ENCODE measurements around the gene NOL11.
"Not testable (repeated sequence)": the region's sequence is repeated elsewhere in the genome, so short reads cannot be mapped to it uniquely, and the experiment has no call there.

Gene NOL11

GRCh38 chr17:67717624-67718324, at the start of gene NOL11:
NOL11 (plus strand) TSS chr17:67717936; CDS start chr17:67717948, 12 bp downstream.
- FAIRE-seq, result no peak

DNA sequence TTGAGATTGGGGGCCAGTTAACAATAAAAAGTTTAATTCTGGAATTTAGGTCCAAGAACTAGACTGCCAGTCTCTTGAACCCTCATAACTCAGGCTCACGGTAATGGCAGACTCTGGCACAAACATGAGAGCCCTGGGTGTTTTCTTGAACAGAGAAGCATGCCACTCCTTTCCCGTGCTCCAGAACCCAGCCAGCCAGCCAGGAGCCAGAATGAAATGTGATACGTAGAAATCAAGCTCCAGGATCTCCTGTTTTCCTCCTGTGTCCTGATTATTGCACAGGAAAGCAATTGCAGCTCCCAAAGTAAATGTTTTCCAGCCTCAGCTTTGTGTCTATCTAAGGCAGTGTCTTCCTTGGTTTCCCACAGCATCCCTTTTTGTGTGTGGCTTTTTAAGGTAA, 46.2 kb upstream of the NOL11 start:
- FAIRE-seq, result no peak

DNA sequence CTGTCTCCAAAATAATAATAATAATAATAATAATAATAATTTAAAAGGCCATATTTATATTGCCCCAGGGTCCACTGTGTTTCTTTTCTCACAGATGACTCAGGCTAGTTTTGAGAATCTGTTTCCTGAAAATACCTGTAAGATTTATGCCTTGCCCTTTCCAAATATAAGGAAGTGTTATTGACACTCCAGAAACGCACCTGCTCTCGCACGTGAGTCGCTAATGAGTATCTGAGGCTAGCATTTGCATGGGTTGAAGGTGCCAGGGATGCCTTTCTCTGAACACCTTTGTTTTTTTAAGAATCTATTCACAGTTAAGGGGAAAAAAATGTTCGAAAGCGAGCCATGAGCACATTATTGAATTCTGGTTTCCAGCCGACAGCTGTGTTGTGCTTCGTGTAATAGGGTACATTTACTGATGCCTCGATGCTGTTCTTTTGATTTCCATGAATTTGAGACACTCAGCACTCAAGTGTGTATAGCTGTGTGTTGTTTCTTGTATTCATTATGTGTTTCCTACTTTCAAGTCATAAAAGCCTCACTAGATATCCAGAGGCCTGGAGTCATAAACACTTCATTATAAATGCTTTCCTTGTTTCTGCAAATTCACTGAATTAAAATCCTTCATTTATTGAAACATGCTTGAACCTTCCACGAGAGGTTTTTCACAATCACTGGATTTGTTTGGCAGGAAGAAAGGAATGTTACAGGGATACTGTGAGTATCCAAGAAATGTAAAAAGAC, 45.0 kb upstream of the NOL11 start:
- no peak for FAIRE-seq

- no peak for FAIRE-seq
Measured at GRCh38 chr17:67675481-67675880, 42.3 kb upstream of the NOL11 start.

DNA sequence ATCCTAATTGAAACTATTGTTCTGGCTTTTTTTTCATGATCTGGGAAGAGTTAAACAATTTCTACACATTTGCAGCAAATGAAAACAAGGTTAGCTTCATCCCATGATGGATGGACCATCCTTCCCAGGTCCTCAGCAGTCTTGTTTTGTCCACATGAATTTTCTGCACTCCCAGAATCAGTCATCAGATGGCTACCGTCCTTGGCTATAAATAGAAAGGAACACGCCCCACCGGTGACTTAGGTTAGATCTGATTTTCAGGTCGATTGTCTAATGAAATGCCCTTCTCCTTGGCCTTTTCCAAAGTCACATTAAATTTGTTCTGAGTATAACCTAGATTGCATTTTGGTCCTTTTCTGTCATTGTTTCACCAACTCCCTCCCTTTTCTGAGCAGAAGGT, 41.4 kb upstream of the NOL11 start:
- no peak for FAIRE-seq

- no peak for FAIRE-seq
Measured at GRCh38 chr17:67678414-67678813, 39.3 kb upstream of the NOL11 start.

DNA sequence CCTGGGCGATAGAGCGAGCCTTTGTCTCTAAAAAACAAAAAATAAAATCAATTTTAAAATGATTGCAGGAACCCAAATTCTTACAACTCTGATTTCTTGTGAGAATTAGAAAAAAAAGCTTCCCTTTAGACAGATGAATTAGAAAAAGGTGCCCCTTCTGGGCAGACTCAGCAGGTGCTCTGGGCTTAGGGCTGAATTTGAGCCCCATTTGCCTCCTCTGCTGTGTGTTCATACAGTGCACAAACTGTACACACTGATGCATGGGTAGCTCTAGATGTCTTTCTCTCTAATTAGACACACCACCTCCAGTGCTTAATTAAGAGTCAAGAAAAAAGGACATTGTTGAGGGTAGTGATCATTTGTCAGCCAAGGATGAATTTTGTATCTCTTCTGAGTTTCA, 38.5 kb upstream of the NOL11 start:
- no peak for FAIRE-seq

DNA sequence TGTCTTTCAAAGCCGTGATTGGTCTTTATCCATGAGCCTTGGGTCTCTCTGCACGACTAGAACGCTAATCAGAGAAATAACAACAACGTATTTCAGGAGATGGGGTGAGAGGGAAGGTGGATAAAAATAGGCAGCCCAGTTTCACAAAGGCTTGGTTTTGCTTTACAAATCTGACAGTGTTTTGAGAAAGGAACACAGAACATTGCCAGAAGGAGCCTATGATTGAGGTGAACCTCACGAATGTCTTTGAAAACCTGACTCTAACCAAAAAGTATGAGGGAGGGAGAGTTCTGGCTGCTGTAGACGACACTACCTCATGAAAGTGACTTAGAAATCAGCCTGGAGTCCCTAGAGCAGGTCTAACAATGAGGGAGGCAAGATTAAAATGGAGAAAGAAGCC, 38.0 kb upstream of the NOL11 start:
- no peak for FAIRE-seq

GRCh38 chr17:67680445-67681224, 37.1 kb upstream of the NOL11 start:
- no peak for FAIRE-seq

- no peak for FAIRE-seq
Measured at GRCh38 chr17:67682196-67682595, 35.5 kb upstream of the NOL11 start.

- no peak for FAIRE-seq
Measured at GRCh38 chr17:67685351-67685750, 32.4 kb upstream of the NOL11 start.

DNA sequence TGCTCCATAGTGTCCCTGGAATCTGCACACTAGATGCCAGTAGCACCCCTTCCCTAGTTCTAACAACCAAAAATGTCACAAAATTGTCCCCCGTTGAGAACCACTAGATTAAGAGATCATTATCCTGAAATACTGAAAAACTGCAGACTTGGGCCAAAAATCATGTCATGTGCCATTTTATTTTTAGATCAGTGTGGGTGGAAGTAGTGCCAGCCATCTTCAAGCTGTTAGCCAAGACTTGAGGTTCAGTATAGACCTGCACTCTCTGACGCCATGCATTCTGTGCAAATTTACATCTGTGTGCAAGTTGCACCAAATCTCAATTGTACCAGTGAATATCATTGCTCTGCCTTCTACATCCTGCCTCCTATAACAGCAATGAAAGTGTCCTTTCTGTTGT, 31.5 kb upstream of the NOL11 start:
- no peak for FAIRE-seq

DNA sequence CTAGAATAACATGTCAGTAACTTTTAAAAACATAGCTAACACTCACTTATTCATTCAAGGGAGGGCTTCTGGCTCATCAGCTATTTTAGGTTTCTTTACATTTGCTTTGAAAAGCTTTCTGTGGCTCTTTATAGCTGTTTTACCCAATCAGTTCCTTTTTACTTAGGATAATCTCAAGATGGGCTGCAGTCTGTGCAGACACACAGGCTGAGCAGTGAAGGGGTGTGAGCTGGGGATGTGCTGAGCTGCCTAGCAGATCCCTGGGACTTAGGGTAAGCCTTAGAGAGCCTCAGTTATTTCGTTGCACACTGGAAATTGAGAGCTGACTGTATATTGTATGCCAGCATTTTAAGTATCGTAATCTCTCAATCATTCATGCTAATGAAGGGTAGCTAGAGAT, 30.2 kb upstream of the NOL11 start:
- no peak for FAIRE-seq

DNA sequence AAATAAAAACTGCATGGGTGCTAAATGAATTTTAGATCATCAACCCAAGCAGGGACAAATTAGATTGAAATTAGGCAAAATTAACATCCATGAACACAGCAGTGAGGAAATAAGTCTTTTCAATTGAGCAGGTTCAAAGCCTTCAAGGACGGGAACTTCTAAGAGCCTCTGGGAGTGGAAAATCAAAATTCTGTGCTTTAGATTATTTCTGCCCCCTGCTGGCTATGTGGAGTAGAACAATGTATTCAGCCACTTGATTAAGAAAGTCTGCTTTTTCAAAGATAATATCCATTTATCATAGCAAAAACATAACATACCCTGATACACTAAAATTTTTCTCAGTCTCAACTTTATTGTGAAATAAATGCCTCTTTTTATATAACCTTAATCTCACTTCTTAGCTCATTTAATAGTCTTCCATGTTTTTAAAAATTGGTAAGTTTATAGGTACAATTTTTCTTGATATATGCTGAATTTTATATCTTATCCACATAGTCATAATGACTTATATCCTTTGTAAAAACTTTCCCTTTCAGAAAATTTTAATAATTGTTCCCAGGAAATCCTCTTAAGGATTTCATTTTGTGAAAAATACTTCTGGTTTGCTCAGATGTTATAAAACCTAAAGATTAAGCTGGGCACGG, 28.1 kb upstream of the NOL11 start:
- peak; percentile 99 for FAIRE-seq

DNA sequence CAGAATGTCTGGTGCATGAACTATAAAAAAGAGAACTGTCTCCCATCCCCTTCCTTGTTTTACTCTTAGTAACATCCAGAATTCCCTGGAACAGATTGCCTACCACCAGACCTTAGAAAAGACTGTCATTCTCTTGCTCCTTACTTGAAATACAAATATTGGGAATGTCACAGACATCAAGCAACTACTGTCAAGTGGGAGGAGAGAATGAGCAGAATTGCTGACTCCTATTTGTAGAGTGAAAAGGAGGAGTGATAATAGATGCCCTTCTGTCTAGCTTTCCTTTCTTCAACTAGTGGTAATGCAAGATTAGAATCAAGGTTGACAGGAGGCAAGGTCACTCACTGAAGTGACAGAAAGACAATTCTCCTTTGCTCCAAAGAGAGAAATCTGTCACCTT, 23.9 kb upstream of the NOL11 start:
- no peak for FAIRE-seq

- no peak for FAIRE-seq
Measured at GRCh38 chr17:67696347-67696746, 21.4 kb upstream of the NOL11 start.

GRCh38 chr17:67696853-67697498, 20.8 kb upstream of the NOL11 start:
- FAIRE-seq, result no peak

GRCh38 chr17:67700037-67700724, 17.6 kb upstream of the NOL11 start:
- FAIRE-seq, result no peak

DNA sequence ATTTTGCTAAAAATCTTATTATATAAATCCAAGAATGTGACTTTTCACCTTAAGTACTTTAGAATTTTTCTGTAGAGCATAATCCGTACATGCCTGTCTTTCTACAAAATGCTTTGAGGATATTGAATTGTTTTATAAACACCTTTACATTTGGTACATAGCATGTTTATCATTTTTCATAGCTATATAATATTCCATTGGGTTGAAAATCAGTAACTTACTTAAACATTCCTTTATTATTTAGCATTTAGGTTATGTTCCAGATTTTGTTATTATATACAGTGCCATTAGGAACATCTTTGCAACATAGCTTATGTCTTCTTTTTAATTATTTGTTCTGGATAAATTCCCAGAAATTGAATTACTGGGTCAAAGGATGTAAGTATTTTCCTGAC, 17.0 kb upstream of the NOL11 start:
- no peak for FAIRE-seq

DNA sequence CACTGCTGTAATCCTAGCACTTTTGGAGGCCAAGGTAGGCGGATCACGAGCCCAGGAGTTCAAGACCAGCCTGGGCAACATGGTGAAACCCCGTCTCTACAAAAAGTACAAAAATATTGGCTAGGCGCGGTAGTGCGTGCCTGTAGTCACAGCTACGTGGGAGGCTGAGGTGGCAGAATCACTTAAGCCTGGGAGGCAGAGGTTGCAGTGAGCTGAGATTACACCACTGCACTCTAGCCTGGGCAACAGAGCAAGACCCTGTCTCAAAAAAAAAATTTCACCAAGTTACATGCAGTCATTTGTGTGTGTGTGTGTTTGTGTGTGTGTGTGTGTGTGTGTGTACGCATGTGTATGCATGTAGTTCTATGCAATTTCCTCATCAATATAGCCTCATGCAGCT, 14.9 kb upstream of the NOL11 start:
- not testable (repeated sequence) for FAIRE-seq

GRCh38 chr17:67707442-67707841, 10.3 kb upstream of the NOL11 start:
- FAIRE-seq, result no peak

GRCh38 chr17:67708378-67708777, 9.4 kb upstream of the NOL11 start:
- no peak for FAIRE-seq

All from islet of Langerhans (tissue), 1 donor.